Choroid plexus epithelial cell (primary cell): ENCODE measurements around the gene CBX4.

ENCODE experiments used
- DNase-seq: peaks from one replicate; pipeline ENCODE4 v3.0.0-alpha.2; 2010; ENCODE audit warnings: low read depth
- H3K4me3 ChIP-seq: 2 replicates; pipeline ENCODE4 v1.5.1; 2011; ENCODE audit warnings: low read depth, mild to moderate bottlenecking, control low read depth, low read length, moderate library complexity
- TF ChIP-seq, protein P1 (sequence below): conservative IDR thresholded peaks from 2 replicates; pipeline ENCODE4 v1.5.1; 2011; ENCODE audit warnings: low read depth, mild to moderate bottlenecking, control low read depth, inconsistent platforms, low read length, moderate library complexity

Gene CBX4

DNA sequence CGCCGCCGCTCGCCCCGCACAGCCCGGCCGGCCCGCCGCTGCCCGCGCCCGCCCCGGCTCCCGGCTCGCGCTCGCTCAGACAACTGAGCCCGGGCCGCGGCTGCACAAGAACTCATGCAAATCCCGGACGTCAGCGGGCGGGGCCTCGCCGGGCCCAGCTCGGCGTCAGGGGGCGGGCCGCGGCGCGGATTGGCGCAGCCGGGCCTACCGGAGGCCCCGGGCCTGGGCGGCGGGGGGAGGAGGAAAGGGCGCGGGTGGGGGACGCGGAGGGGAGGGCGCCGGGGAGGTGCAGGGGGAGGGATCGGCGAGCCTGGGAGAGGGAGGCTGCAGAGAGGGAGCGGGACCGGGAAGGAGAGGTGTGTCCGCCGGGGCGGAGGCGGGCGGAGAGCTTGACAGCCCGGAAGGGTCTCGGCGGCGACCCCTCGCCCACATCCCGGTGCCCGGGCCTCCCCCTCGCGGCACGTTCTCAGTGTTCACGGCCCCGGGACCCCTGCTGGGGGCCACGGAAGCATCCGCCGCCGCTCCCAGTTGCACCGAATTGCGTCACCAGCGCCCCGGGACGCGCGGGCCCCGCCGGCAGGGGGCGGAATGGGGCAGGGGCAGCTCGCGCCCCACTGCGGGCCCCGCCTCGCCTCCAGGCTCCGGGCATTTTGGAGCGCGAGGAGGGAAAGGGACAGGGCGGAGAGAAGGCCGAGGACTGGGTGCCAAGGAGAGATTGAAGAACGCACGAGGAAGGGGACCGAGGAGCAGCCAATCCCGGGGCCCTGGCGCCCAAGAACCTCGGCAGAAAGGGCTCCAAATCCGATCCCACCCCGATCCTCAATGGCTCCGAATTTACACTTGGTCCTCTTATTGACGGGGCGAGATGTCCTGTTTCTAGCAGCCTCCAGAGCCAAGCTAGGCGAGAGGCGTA, at the start of gene CBX4:
CBX4 (minus strand) TSS at position 85 of the 913 bp plus-strand sequence. CDS start 189 bp downstream, outside the sequence.
- H3K4me3 ChIP-seq, result peak within 1 kb of the TSS; percentile 78

DNA sequence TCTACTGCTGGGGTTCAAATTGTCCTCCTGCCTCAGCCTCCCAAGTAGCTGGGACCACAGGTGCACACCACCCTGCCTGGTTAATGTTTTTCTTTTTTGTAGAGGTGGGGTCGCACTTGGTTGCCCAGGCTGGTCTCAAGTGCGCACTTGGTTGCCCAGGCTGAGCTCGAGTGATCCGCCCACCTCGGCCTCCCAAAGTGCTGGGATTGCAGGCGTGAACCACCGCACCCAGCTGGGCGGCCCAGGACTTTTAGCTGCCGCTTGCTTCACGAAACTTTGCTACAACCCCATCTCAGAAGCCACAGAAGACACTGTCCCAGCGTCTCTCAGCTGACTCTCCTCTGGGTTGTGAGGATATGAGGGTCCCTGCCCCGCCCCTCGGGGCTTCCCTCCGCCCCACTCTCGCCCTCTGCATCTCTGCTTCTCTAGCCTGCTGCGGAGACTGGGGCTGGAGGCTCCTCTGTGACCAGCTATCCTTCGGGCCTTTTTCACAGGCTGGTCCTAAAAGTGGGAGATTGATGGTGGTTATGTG, 48.8 kb upstream of the CBX4 start:
- H3K4me3 ChIP-seq, result no peak overlapping the region
- no peak for DNase-seq
- TF ChIP-seq, protein P1, sequence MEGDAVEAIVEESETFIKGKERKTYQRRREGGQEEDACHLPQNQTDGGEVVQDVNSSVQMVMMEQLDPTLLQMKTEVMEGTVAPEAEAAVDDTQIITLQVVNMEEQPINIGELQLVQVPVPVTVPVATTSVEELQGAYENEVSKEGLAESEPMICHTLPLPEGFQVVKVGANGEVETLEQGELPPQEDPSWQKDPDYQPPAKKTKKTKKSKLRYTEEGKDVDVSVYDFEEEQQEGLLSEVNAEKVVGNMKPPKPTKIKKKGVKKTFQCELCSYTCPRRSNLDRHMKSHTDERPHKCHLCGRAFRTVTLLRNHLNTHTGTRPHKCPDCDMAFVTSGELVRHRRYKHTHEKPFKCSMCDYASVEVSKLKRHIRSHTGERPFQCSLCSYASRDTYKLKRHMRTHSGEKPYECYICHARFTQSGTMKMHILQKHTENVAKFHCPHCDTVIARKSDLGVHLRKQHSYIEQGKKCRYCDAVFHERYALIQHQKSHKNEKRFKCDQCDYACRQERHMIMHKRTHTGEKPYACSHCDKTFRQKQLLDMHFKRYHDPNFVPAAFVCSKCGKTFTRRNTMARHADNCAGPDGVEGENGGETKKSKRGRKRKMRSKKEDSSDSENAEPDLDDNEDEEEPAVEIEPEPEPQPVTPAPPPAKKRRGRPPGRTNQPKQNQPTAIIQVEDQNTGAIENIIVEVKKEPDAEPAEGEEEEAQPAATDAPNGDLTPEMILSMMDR, result no peak

More for the DNA sequence above, at the start of gene CBX4:
- TF ChIP-seq, protein P1, result peak; percentile 40
- peak; percentile 93 for DNase-seq

- no peak for DNase-seq
- no peak overlapping the region for H3K4me3 ChIP-seq
- TF ChIP-seq, protein P1, result no peak
Measured at GRCh38 chr17:79887451-79887991, 48.3 kb upstream of the CBX4 start.

DNA sequence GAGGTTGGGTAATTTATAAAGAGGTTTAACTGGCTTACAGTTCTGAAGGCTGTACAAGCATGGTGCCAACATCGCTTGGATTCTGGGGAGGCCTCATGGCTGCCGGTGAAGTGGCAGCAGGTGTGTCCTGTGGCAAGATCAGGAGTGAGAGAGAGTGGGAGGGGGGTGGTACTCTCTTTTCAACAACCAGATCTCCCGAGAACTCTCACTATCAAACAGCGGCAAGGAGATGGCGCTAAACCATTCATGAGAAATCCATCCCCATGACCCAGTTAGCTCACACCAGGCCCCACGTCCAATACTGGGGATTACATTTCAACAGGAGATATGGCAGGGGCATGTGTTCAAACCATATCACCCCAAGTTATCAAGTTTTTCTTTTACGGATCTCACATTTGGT, 44.0 kb upstream of the CBX4 start:
- H3K4me3 ChIP-seq, result no peak overlapping the region
- TF ChIP-seq, protein P1, result no peak
- DNase-seq, result no peak

- H3K4me3 ChIP-seq, result no peak overlapping the region
- no peak for DNase-seq
- TF ChIP-seq, protein P1, result no peak
Measured at GRCh38 chr17:79878329-79878947, 39.2 kb upstream of the CBX4 start.

GRCh38 chr17:79877041-79877440, 37.8 kb upstream of the CBX4 start:
- TF ChIP-seq, protein P1, result no peak
- no peak for DNase-seq
- no peak overlapping the region for H3K4me3 ChIP-seq
